Tibial nerve (tissue), 3 donors: Measurements from ENCODE around the gene ADIPOQ.

ENCODE experiments used
- EP300 ChIP-seq, 2 donors: sonication (generic); formaldehyde crosslinking; IDR thresholded peaks; one replicate each; pipeline ENCODE4 v1.6.1; 2017; ENCODE audit warnings: antibody characterized with exemption in 2 of 2, mild to moderate bottlenecking in 1 of 2
- POLR2A ChIP-seq, 2 donors: fragments of 450-650 bp; IDR thresholded peaks; one replicate each; pipeline ENCODE4 v1.6.1; 2017; ENCODE audit warnings: antibody characterized with exemption in 2 of 2, mild to moderate bottlenecking in 2 of 2, moderate library complexity in 2 of 2

GRCh38 chr3:186802701-186803100 lies 39.8 kb upstream of the ADIPOQ start:
- no peak for TF ChIP-seq POLR2A (IDR thresholded peaks at IDR 0.05)
- TF ChIP-seq EP300 (IDR thresholded peaks at IDR 0.05): no peak
